GM21528 (cell line): ENCODE data around the gene TOP1.
"Not testable (repeated sequence)": the region's sequence is repeated elsewhere in the genome, so short reads cannot be mapped to it uniquely, and the experiment has no call there.

Experiments used
- ATAC-seq: cut with Tn5 transposase; IDR thresholded peaks from one replicate; pipeline ENCODE4 v1.9.1; 2021; ENCODE audit warnings: mild to moderate bottlenecking, moderate library complexity; ENCODE audit not compliant: unreplicated experiment, low FRiP score

TOP1 gene

DNA sequence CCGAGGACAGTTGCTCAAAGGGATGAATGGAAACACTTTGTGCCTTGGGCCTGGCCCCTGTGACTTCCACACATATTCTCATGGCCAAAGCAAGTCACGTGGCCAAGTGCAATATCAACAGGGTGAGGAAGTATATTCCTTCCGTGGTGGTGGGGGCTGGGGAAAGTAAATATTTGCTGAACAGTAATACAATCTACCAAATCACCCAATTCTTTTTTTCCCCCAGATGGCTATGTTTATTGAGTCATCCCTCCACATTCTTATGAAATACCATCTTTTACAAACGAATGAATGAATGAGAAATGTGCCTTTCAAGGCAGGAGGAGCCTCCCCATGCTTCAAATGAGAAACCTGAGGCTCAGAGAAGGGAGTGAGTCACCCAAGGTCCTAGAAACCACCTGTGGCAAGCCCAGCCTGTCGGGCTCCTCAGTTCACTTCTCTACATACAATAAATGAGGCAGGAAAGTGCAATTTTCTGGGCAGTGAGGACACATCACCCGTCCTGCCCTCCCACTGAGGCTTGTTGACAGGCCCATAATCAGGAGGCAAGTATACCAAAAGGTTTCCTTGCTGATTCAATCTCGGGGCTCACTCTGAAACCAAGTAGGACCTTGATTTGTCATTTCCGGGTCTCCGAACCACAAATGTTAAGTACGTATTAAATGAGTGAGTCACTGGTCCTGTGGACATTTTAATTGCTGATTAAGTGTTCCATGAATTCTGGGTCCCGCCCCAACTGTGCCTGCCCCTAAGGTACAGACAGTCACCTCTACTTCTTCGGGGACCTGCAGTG, 25.3 kb upstream of the TOP1 start:
- ATAC-seq: no peak

DNA sequence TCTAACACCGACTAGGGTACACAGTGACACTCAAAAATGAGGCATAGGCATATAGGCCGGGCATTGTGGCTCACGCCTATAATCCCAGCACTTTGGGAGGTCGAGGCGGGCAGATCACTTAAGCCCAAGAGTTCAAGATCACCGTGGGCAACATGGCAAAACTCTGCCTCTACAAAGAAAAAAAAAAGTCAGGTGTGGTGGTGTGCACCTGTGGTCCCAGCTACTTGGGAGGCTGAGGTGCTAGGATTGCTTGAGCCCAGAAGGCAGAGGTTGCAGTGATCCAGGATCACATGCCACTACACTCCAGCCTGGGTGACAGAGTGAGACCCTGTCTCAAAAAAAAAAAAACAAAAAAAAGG, 24.7 kb upstream of the TOP1 start:
- ATAC-seq: not testable (repeated sequence)

GRCh38 chr20:41004531-41005360, 23.9 kb upstream of the TOP1 start:
- no peak for ATAC-seq

- ATAC-seq: no peak
These were observed 23.3 kb upstream of the TOP1 start for GRCh38 chr20:41005361-41005729.

DNA sequence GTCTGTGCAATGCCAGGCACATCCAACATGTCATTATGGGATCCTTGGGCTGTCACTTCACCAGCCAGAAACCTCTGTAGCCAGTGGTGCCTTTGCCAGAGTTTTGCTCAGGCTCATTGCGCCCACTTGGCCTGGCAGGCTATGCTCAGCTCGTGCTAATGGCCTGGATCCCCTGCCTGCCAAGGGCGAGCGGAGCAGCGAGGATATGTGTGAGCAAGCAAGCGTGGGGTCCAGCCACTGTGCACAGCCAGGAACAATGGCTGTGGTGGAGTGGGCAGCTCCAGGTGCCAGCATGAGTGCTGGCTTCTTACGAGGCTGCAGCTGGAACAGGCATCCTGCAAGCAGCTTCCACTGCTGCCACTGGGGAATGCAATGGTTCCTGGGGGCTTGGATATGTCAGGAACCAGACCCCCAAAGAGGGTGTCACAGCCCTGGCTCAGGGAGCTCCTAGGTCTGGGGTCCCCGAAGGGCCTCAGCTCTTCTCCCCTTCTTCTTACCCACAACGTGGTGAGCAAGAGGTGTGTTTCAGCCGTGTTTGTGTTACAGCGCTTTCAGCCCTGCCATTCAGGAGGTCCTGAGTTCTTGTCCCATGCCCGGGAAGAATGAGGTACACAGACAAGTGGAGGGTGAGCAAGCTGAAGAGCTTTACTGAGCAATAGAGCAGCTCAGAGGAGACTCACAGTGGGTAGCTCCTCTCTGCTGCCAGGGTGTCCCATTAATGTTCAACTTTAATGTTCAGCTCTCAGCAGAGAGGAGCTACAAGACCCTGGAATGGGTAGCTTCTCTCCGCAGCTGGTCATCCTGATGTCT, 22.3 kb upstream of the TOP1 start:
- ATAC-seq: no peak

DNA sequence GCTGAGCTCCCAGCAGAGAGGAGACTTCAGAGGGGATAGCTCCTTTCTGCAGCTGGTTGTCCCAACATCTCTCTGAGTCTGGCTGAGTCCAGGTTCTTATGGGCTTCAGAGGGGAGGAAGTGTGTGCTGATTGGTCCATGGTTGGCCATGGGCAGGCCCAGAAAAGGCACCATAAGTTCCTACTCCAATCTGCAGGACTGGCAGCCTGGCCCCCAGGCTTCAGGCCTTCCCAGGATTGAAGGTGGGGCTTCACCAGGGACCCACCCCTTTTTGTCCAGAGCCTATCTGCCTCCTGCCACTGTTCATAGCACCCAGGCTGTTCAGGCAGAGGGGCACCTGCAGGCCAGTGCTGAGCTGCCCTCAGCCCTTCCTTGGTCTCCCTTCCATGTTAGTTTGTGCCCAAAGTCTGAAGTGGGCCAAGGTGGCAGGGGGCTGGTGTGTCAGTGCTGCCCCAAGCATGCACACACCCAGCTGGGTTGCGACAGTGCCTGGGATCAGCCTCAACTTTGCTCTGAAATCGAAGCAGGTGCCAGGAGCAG, 21.6 kb upstream of the TOP1 start:
- no peak for ATAC-seq

- ATAC-seq: no peak
These were observed 21.1 kb upstream of the TOP1 start for GRCh38 chr20:41007481-41007880.

GRCh38 chr20:41009946-41010345, 18.7 kb upstream of the TOP1 start:
- ATAC-seq: no peak

DNA sequence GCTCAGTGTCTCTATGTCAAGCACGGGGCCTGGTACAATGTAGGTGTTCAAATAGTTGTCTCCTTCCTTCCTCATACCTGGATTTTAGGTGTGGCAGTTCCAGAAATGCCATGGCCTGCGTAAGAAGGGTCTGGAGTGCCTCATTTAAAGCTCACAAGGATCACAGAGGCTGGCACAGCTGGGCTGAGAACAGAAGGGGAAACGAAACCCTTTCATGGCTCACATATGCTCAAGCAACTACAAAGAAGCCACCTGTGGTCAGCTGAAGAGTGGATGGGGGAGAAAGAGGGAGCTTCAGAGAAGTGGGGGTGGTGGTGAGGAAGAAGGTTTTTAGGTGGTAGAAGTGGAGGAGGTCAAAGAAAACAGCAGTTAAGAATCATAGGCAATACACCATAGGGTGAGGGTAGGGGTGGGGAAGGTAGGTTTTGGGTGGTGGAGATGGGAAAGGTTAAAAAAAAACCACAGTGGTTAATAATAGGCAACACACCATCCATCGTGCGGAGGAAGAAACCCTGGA, 17.0 kb upstream of the TOP1 start:
- ATAC-seq: peak; percentile 93

GRCh38 chr20:41014561-41015088, 14.0 kb upstream of the TOP1 start:
- no peak for ATAC-seq

- ATAC-seq: no peak
These were observed 11.1 kb upstream of the TOP1 start for GRCh38 chr20:41017448-41018042.

- no peak for ATAC-seq
These were observed 10.5 kb upstream of the TOP1 start for GRCh38 chr20:41018153-41018552.

DNA sequence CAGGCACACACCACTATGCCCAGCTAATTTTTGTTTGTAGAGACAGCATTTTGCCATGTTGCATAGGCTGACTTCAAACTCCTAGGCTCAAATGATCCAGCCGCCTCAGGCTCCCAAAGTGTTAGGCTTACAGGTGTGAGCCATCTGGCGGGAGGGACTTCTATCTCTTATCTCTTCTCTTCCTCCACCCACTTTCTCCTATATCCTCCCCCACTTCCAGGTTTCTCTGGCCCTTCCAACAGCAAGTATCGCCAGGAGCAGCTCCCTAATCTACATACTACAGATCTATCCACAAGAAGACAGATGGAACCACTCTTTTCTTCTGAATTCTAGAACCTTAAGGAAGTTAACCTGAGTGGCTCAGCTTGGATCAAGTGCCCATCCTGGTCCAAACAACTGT, 5.1 kb upstream of the TOP1 start:
- ATAC-seq: no peak

DNA sequence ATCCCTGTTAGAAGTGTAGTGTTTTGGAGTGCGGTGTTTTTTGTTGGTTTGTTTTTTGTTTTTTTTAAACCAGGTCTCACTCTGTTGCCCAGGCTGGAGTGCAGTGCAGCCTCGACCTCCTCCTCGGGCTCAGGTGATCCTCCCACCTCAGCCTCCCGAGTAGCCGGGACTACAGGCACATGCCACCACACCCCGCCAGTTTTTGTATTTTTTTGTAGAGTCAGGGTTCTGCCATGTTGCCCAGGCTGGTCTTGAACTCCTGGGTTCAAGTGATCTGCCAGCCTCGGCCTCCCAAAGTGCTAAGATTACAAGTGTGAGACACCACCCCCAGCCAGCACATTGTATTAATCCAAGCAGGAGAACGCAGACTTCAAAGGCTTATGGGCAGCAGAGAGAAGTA, 1.3 kb upstream of the TOP1 start:
- no peak for ATAC-seq

GRCh38 chr20:41027872-41028358, 707 bp upstream of the TOP1 start:
- no peak for ATAC-seq

- ATAC-seq: peak; percentile 38
These were observed 704 bp downstream of the TOP1 start for GRCh38 chr20:41029150-41029901.

DNA sequence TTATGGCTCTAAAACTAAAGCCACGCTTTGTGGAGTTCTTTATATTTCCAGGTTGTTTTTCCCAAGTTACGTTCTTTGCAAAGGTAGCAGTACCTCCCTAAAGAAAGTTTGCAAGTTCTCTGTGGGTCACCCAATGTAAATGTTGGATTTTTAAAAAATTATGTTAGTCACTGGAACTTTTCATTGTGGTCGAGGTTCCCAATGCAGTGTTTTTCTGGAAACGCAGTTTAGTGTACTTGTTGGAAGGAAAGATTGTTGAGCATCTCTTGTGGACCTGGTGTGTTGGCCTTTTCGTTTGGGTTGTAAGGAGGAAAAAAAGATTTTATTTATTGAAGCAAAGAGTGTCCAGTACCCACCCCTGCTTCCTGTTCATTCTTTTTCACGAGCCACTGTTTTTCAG, 1.4 kb downstream of the TOP1 start:
- no peak for ATAC-seq

- no peak for ATAC-seq
These were observed 2.1 kb downstream of the TOP1 start for GRCh38 chr20:41030531-41031242.

GRCh38 chr20:41031243-41031619, 2.6 kb downstream of the TOP1 start:
- no peak for ATAC-seq
